SH-SY5Y (cell line): Measurements from ENCODE around the gene ZXDC.

Source experiments
- GATA2 ChIP-seq: IDR thresholded peaks from 2 replicates; pipeline ENCODE4 v1.6.1; 2011; ENCODE audit warnings: mild to moderate bottlenecking, low read depth, low read length
- GATA3 ChIP-seq: IDR thresholded peaks from 2 replicates; pipeline ENCODE4 v1.6.1; 2011; ENCODE audit warnings: low read depth, mild to moderate bottlenecking, low read length, moderate library complexity

DNA sequence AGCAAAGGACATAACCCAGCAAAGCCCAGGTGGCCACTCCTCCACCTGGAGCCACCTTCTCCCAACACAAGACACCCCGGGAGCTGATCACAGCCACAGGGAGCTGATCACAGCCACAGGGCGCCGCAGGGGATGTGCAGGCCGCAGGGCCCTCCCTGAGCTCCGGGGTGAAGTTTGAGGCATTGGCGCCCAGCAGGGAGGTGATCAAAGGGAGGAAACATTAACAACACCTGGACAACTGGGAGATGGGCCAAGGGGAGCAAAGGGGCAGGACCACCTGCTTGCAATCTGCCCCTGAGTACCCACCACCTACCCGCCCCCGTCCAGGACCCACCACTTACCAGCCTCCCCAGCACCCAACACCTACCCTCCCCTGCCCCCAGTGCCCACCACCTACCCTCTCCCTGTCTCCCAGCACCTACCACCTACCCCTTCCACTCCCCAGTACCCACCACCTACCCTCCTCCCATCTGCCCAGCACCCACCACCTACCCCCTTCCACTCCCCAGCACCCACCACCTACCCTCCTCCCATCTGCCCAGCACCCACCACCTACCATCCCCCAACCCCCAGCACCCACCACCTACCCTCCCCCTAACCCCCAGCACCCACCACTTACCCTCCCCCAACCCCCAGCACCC, 39.5 kb upstream of the ZXDC start:
- TF ChIP-seq GATA3: no peak
- no peak for TF ChIP-seq GATA2
